DND-41 (cell line): Measurements from ENCODE around the gene DDN.

ENCODE experiments used
- ATAC-seq: fragments of 200-7000 bp; cut with Tn5 transposase; 3 replicates; pipeline ENCODE4 v1.9.1; 2021; ENCODE audit warnings: low read depth; ENCODE audit not compliant: insufficient read depth
- DNase-seq: peaks from one replicate; pipeline ENCODE4 v3.0.0-alpha.2; 2020
- H2AFZ ChIP-seq: 2 replicates; pipeline ENCODE4 v1.6.0; 2012; ENCODE audit warnings: low read depth, low read length
- H3K27ac ChIP-seq: 2 replicates; pipeline ENCODE4 v1.5.1; 2012; ENCODE audit warnings: low read length, inconsistent platforms
- H3K27me3 ChIP-seq: fragments of 200-600 bp; sonication (generic); 2 replicates; pipeline ENCODE4 v1.6.0; 2012; ENCODE audit warnings: low read length, mild to moderate bottlenecking, inconsistent platforms; ENCODE audit not compliant: insufficient read depth, poor library complexity
- H3K36me3 ChIP-seq: 2 replicates; pipeline ENCODE4 v1.5.1; 2012; ENCODE audit warnings: low read length, inconsistent platforms; ENCODE audit not compliant: insufficient read depth
- H3K4me1 ChIP-seq: 2 replicates; pipeline ENCODE4 v1.5.1; 2012; ENCODE audit warnings: mild to moderate bottlenecking, low read length; ENCODE audit not compliant: insufficient read depth
- H3K4me2 ChIP-seq: 2 replicates; pipeline ENCODE4 v1.6.0; 2012; ENCODE audit warnings: mild to moderate bottlenecking, moderate library complexity, low read length, inconsistent platforms; ENCODE audit not compliant: insufficient read depth
- H3K4me3 ChIP-seq, 2 experiments: fragments of 200-600 bp in 1 of 2; shearing (Covaris generic) in 1 of 2; 2 replicates each; pipeline ENCODE4 v1.5.1; 2012 to 2016; ENCODE audit warnings: inconsistent platforms in 2 of 2, low read length in 2 of 2, mild to moderate bottlenecking in 2 of 2, low read depth in 1 of 2, moderate library complexity in 1 of 2
- H3K79me2 ChIP-seq: 2 replicates; pipeline ENCODE4 v1.6.0; 2012; ENCODE audit warnings: low read length, inconsistent platforms; ENCODE audit not compliant: insufficient read depth
- H3K9ac ChIP-seq: 2 replicates; pipeline ENCODE4 v1.6.0; 2012; ENCODE audit warnings: low read depth, mild to moderate bottlenecking, inconsistent platforms, low read length, moderate library complexity
- H3K9me3 ChIP-seq: 2 replicates; pipeline ENCODE4 v1.5.1; 2012; ENCODE audit warnings: low read length, moderate library complexity, mild to moderate bottlenecking, inconsistent platforms; ENCODE audit not compliant: insufficient read depth, severe bottlenecking
- H4K20me1 ChIP-seq: 2 replicates; pipeline ENCODE4 v1.6.0; 2012; ENCODE audit warnings: low read length; ENCODE audit not compliant: insufficient read depth
- CTCF ChIP-seq: IDR thresholded peaks from 2 replicates; pipeline ENCODE4 v1.5.1; 2012; ENCODE audit warnings: borderline replicate concordance, low read length, moderate library complexity, mild to moderate bottlenecking; ENCODE audit not compliant: poor library complexity, severe bottlenecking; ENCODE audit errors: extremely low read depth
- EZH2 ChIP-seq: IDR thresholded peaks from 3 replicates; pipeline ENCODE4 v1.6.1; 2012; ENCODE audit warnings: borderline replicate concordance, low read depth, mild to moderate bottlenecking, moderate library complexity, low read length, inconsistent platforms; ENCODE audit not compliant: severe bottlenecking

DDN gene

GRCh38 chr12:49033611-49034285 is 34.6 kb upstream of the DDN start:
- H3K9me3 ChIP-seq: no peaks in the 10 kb centered on the region
- no peak overlapping the region for H3K9ac ChIP-seq
- no peaks in the 10 kb centered on the region for H3K4me1 ChIP-seq
- peaks cover 96% of the 10 kb centered on the region for H3K36me3 ChIP-seq
- H3K27ac ChIP-seq: no peak overlapping the region
- H2AFZ ChIP-seq: no peak overlapping the region
- peaks cover 65% of the 10 kb centered on the region for H4K20me1 ChIP-seq
- H3K4me3 ChIP-seq: no peak overlapping the region
- no peak for ATAC-seq
- TF ChIP-seq EZH2 (no peak), CTCF (no peak)
- peaks cover 13% of the 10 kb centered on the region for H3K79me2 ChIP-seq
- no peak for DNase-seq
- no peak overlapping the region for H3K4me2 ChIP-seq
- no peaks in the 10 kb centered on the region for H3K27me3 ChIP-seq

- H3K36me3 ChIP-seq: peaks cover 96% of the 10 kb centered on the region
- 0 out of 3 replicates have a peak, but pooled peaks have one; percentile 6 for ATAC-seq
Observed at GRCh38 chr12:49032679-49033447, 33.7 kb upstream of the DDN start.

GRCh38 chr12:49032276-49032675 is 33.1 kb upstream of the DDN start:
- no peak overlapping the region for H3K27ac ChIP-seq
- TF ChIP-seq CTCF (no peak), EZH2 (no peak)
- peaks cover 59% of the 10 kb centered on the region for H4K20me1 ChIP-seq

More at GRCh38 chr12:49032679-49033447, 33.7 kb upstream of the DDN start:
- Histone ChIP-seq H3K27me3 (no peaks in the 10 kb centered on the region), H2AFZ (no peak overlapping the region), H3K4me1 (no peaks in the 10 kb centered on the region), H3K9me3 (no peaks in the 10 kb centered on the region), H3K4me2 (no peak overlapping the region), H3K4me3 (no peak overlapping the region), H3K27ac (no peak overlapping the region), H3K79me2 (peaks cover 10% of the 10 kb centered on the region), H4K20me1 (peaks cover 62% of the 10 kb centered on the region), H3K9ac (no peak overlapping the region)
- TF ChIP-seq EZH2: no peak
- no peak for TF ChIP-seq CTCF
- DNase-seq: no peak

More at GRCh38 chr12:49032276-49032675, 33.1 kb upstream of the DDN start:
- H2AFZ ChIP-seq: no peak overlapping the region
- no peak overlapping the region for H3K4me3 ChIP-seq
- H3K36me3 ChIP-seq: peaks cover 96% of the 10 kb centered on the region
- H3K9ac ChIP-seq: no peak overlapping the region
- H3K27me3 ChIP-seq: no peaks in the 10 kb centered on the region
- ATAC-seq (no peak), DNase-seq (no peak)
- no peaks in the 10 kb centered on the region for H3K4me1 ChIP-seq
- H3K4me2 ChIP-seq: no peak overlapping the region
- no peaks in the 10 kb centered on the region for H3K9me3 ChIP-seq
- peaks cover 4% of the 10 kb centered on the region for H3K79me2 ChIP-seq
